Fibroblast of the aortic adventitia (primary cell): ENCODE results near the gene APOLD1. TPM values are rescaled to one million over a fixed set of nuclear protein-coding genes. Genes with fewer than 3 reads are reported as not detected.
A peak's percentile ranks its signal among the peaks of the same experiment; 100 is the strongest.

Experiments used
- DNase-seq: peaks from one replicate; pipeline ENCODE4 v3.0.0-alpha.2; 2010; ENCODE audit warnings: low read depth
- H3K4me3 ChIP-seq: 2 replicates; pipeline ENCODE4 v1.5.1; 2011; ENCODE audit warnings: low read depth, mild to moderate bottlenecking, control low read depth, low read length, moderate library complexity
- total RNA-seq: library from RNA; depleted of rRNA; stranded (reverse); fragments of >200 nt; gene quantifications from 2 replicates; pipeline ENCODE4 v1.2.3, GENCODE V29; 2012; ENCODE audit warnings: low replicate concordance
- TF ChIP-seq, protein P1 (sequence below): IDR thresholded peaks from 2 replicates; pipeline ENCODE4 v1.5.1; 2011; ENCODE audit warnings: mild to moderate bottlenecking, low read length, control low read depth, inconsistent platforms; ENCODE audit not compliant: insufficient read depth

APOLD1 gene
- total RNA-seq, 1 donor, result 9.2 TPM

DNA sequence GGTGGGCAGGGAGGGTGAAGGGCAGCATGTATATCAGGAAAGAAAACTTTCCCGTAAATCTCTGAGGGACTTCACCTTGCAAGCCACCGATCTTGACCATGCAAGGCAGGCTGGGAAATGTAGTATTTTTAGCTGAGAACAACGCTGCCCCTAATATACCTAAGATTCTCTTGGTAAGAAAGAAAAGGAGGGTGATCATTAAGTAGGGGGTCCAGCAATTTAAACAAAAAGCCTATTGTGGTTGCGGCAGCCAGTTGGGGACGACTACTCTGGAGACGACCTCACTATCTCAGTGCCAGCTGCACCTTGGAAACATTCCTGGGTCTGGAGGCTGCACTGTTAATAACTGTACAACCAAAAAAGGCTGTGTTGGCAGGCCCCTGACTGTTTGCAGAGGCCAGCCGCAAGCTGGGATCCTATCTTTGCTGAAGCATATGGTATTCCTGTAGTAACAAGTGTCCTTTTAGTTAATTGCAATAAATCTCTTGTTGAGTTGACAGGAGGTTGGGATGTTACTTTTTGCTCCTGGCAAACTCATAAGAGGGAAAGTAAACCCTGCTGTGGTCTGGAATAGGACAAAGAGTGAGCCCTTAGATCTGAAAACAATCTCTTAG, 6.4 kb downstream of the APOLD1 start:
- DNase-seq, result peak; percentile 43
- TF ChIP-seq, protein P1, sequence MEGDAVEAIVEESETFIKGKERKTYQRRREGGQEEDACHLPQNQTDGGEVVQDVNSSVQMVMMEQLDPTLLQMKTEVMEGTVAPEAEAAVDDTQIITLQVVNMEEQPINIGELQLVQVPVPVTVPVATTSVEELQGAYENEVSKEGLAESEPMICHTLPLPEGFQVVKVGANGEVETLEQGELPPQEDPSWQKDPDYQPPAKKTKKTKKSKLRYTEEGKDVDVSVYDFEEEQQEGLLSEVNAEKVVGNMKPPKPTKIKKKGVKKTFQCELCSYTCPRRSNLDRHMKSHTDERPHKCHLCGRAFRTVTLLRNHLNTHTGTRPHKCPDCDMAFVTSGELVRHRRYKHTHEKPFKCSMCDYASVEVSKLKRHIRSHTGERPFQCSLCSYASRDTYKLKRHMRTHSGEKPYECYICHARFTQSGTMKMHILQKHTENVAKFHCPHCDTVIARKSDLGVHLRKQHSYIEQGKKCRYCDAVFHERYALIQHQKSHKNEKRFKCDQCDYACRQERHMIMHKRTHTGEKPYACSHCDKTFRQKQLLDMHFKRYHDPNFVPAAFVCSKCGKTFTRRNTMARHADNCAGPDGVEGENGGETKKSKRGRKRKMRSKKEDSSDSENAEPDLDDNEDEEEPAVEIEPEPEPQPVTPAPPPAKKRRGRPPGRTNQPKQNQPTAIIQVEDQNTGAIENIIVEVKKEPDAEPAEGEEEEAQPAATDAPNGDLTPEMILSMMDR, result no peak
- no peak overlapping the region for H3K4me3 ChIP-seq

DNA sequence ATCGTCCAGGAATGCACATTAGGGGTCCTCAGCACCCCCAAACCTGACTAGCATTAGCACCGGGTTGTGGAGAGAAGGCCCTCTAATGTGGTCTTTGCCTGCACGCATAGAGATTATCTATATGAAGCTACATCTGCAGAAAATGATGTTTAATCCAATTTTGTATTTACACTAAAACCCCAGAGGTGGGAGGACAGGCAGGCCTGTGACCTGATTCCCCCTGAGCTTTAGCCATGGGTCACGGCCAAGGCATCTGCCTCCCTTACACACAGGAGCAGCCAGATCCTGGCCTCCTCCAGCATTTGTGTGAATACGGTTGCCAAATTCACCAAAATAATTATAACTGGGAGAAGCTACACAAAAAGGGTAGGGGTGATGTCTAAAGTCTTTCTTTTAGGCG, 7.0 kb downstream of the APOLD1 start:
- DNase-seq, result no peak
- TF ChIP-seq, protein P1, result no peak
- H3K4me3 ChIP-seq, result no peak overlapping the region

DNA sequence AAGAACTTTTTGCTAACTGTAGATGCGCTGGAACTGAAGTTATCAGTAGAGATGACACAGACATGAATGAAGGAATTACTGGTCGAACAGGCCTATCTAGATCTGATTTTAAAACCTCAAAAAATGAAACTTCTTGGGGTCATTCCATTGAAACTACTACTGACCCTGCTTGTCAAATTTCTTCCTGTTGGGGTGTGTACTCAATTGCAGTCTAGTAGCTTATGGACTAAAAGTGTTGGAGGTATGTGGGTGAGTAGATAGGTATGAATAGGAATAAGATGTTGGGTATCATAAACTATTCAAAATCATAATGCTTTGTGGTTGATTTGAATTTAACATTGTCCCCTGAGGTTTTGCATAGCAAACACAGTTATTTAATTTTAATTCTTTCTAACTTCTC, 9.2 kb downstream of the APOLD1 start:
- no peak overlapping the region for H3K4me3 ChIP-seq
- TF ChIP-seq, protein P1, result no peak
- no peak for DNase-seq

DNA sequence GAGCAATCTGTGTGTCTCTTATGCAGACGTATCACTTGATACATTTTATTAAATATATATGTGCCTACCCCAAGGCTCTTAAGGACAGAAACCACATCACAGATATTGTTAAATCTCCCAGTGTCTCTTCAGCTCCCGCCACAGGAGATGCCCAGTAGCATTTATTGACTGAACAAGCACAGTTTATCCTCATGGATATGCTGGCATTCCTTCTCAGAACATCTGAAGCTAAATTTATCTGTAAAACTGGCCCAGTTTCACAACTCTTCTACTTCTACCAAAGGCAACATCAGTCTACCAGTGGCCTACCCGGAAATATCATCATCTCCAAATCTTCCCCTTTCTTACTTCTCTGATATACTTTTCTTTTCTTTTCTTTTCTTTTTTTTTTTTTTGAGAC, 10.7 kb downstream of the APOLD1 start:
- H3K4me3 ChIP-seq, result no peak overlapping the region
- TF ChIP-seq, protein P1, result no peak
- DNase-seq, result no peak

DNA sequence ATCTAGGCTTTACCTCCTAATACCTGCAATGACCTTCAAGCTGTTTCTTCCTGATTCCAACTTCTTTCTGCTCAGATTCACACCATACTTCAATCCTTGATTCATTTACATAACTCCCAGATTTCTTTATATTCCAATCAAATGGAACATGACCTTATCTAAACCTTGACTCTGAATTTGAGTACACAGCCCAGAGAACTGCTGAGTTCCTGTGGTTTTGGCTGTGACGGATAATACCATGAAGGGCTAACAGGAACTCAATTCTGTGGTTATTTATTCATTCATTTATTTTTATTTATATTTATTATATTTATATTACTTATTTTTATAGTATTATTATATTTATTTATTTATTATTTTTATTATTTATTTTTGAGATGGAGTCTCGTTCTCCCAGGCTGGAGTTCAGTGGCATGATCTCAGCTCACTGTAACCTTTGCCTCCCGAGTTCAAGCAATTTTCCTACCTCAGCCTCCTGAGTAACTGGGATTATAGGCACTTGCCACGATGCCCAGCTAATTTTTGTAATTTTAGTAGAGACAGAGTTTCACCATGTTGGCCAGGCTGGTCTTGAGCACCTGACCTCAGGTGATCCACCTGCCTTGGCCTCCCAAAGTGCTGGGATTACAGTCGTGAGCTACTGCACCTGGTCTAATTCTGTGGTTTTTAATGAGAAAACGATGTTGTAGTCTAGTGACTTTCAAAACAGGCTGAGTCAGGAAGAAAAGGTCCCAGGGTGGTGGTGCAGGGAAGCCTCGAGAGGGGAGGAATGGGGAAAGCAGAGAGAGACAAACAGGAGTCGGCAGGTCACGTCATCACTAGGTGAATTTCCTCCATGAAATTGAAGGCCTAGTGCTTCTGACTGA, 11.7 kb downstream of the APOLD1 start:
- TF ChIP-seq, protein P1, result no peak
- no peak overlapping the region for H3K4me3 ChIP-seq
- no peak for DNase-seq

DNA sequence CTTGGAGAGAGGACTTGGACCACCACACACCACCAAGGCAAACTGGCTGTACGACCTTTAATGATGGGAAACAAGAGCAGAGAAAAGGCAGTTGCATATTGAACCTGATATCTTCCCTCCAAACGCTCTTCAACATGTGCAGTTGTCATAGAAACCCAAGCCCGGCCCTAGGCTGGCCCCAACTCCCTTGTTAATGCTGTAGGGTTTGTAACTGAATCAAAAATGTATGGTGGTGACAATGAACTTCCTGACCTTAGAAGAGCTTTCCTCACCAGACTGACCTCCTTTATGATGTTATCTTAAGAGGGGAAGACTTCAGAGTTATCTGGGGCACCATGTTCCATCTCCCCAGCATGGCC, 12.3 kb downstream of the APOLD1 start:
- H3K4me3 ChIP-seq, result no peak overlapping the region
- TF ChIP-seq, protein P1, result no peak
- DNase-seq, result no peak

DNA sequence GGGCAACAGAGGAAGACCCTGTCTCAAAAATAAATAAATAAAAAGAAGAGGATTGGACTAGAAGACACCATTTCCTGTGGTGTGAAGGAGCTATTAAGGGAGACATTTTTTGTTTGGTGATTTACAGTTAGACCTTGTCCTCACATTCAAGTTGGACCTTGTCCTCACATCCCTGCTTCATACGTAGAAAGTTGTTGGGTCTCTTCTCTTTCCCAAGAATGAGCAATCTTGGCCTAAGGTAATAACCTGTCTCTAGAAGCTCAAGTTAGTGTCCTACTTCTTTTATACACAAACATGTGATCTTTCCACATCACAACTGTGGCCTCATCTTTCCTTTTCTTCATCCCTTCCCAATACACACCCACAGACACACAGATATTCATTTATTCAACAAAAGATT, 13.0 kb downstream of the APOLD1 start:
- TF ChIP-seq, protein P1, result no peak
- no peak overlapping the region for H3K4me3 ChIP-seq
- no peak for DNase-seq
